Stimulated activated CD4-positive, alpha-beta T cell treated with anti-CD3 and anti-CD28 coated beads, TNF-alpha, amount 100 ng/mL, for 24 hours (primary cell): ENCODE data around the gene HOPX.
A peak's percentile ranks its signal among the peaks of the same experiment; 100 is the strongest.
"Not testable (repeated sequence)": the region's sequence is repeated elsewhere in the genome, so short reads cannot be mapped to it uniquely, and the experiment has no call there.

Source experiments
- DNase-seq, 3 experiments: peaks; one replicate each; pipeline ENCODE4 v3.0.0-alpha.2; 2020; ENCODE audit warnings: low read depth in 3 of 3

HOPX gene

DNA sequence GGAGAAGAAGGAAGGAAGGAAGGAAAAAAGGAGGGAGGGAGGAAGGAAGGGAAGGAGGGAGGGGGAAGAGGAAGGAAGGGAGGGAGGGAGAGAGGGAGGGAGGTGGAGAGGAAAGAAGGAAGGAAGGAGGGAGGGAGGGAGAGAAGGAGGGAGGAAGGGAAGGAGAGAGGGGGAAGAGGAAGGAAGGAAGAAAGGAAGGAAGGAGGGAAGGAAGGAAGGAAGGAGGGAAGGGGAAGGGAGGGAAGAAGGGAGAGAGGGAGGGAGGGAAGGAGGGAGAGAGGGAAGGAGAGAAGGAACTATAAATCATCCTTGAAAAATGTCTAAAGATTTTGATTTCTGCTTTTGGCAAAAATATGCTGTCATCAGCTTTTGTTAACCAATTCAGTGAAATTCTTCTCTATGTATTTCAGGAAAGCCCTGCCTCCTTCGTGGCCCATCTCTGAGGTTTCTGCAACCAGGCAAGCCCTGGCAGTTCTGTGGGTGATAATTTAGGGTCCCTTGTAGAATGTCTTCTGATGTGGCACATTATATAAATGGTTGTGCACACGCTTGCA lies 7.1 kb upstream of the HOPX start:
- no peak for DNase-seq

DNA sequence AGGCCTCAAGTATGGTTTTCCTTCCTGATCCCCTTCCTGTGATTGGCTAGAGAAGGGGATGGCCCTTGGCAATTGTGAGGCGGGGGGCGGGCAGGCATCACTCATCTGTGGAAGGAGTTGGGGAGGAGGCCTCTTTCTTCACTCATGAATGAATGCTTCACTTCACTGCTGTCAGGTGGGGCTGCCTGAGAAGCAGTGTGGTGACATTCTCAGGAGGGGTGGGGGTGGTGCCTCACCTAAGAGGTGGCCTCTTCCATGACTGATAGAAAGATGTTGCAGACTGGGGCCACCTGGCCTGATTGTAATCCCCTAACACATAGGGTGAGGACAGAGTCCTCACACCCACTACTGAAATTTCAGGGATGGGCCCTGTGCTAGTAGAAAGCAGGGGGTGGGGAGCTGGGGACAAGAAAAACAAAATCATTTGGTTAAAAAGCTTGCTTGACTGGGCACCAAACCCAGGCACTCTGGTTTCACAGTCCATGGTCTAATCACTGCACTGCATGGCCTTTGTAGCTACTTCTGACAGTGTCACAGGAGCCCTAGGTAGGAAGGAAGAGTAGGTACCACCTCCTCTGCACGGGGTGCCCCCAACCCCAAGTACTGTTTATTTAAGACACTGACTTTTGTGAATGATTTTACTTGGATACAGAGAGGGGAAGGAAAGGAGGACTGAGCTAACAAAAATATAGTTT lies 5.6 kb upstream of the HOPX start:
- DNase-seq = no peak

DNA sequence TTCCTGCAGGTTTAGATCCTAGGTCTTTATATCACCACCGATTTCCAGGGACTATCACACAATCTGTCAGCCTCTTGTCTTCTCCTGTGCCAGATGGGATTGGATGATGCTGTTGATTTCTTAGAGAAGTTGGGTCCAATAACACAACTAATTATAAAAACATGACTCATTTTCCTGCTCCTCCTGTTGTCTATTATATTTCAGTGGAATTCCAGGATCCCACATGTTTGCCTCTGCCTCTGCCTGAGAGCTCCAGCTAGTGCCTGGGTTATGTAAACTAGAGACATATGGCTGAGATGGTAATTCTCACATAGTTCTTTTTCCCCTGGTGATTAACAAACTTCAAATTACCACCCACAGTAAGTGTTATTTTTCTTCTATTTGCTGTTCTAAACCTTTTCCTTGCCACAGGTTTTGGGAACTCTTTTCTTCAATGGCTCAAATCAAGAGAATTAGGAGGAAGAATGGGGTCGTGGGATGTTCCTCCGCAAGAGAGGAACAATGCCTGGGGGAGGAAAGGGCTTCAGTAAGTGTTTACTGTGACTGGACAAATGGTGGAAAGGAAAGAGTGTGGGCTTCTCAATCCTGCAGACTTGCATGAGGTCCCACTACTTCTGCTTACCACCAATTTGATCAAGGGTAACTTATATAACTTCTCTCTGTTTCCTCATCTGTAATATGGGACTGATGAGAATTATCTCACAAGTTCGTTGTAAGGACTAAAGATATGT lies 3.4 kb upstream of the HOPX start:
- no peak for DNase-seq

DNA sequence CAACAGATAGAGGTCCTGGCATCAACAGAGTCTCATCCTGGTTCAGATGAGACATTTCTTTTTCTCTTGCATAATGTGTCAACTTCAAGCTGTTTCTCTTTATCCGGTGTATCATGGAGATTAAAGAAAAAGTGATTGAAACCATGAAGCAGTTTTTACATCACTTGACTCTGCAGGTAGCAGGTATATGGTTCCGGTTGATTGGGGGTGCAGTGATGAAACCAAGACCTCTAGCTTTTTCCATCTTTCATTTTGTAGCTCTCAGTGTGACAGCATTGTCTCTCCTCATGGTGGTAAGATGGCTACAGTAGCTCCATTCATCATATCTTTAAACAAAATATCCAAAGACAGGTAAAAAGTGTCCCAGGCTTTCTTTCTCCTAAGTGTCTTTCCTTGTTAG lies 2.4 kb upstream of the HOPX start:
- DNase-seq = no peak

DNA sequence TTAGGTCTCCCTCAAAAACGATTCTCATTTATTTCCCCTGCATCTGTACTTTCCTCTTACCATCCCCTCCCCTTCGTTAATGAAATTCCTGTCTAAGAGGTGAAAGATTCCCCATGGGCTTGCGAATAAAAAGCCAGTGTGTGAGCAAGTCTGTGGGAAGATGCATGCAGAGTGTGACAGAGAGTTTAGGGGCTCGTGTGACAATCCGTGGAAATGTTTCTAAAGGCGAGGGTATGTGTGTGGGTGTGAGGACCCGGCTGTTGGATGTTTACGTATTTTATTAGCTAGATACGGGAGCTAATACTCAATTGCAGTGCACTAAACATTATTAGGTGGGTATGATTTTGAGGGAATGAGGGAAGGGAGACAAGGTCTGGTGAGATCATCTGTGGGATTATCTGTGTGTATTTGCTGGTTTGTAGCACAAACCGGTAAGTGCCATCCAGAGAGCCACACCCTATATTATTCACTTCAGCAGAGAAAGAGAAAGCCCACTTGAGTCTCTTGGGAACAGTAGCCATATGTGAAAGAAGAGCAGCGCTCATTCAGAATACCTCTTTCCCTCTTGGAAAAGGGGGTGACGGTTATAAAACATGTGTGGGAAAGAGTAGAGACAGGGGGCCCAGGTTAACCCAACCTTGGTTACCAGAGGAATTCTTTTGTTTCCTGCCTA lies 893 bp upstream of the HOPX start:
- DNase-seq = no peak

DNA sequence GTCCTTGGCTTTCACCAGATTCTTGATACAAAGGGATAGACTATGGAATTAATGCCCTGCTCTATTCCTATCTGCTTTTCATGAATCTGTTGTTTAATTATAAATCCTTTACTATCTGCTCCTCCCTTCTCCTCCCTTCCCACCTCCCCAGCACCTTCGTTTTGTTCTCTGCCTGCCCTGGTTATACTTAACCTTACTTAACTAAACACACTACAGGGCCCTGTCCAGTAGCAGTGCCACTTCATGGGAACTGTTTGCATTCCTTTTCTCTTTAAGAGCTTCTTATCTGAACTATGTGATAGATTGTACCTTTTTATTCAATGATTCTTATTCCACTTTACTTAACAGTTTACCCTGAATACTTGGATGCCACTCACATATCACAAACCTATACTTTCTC lies 830 bp downstream of the HOPX start:
- DNase-seq = no peak

DNA sequence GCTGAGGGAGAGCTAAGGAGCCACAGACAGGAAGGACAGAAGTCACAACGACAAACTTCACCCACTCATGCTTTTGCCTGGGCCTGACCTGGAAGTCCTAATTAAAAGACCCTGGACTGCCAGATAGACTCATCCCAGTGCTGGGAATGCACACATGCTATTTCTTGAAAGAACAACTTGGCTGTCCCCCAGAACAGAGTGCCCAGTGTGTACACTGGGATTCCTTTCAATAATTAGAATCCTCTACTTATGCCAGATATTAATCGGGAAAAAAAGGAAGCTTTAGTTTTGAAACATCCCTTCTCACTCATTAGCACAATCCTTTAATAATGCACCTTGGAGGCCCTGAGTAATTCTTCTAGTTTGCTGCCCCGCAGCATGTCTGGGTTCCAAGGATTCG lies 3.4 kb downstream of the HOPX start:
- DNase-seq = no peak

DNA sequence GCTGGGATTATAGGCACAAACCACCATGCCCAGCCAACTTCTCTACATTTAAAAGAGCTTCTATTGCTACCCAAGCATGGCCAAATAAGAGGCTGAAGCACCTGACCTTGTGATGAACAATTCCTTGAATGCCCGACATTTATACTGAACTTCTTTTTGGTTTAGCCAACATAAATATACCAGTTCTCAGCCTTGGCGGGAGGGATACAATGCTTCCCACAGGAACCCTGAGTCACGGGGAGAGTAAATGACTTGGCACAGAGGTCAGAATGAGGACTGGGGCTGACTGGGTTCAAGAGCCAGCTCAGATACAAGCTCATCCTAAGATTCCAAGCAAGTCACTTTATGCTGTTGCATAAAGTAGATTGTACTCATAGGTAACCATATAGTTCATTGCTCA lies 6.1 kb downstream of the HOPX start:
- no peak for DNase-seq

DNA sequence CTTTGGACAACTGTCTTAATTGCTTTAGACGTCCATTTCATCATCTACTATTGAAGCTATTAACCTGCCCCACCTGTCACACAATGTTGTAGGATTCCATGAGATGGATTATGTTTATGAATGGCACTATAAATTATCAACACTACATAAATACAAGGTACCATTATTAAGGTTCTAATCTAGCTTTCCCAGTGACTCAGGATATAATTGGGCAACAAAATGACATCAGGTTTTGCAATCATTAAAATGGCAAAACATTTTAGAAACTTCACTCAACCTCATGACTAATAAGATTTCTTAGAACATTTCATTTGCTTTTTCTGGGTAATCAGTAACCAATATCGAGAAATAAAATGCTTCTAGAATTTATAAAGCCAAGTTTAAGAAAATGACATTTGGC lies 9.2 kb downstream of the HOPX start:
- no peak for DNase-seq

DNA sequence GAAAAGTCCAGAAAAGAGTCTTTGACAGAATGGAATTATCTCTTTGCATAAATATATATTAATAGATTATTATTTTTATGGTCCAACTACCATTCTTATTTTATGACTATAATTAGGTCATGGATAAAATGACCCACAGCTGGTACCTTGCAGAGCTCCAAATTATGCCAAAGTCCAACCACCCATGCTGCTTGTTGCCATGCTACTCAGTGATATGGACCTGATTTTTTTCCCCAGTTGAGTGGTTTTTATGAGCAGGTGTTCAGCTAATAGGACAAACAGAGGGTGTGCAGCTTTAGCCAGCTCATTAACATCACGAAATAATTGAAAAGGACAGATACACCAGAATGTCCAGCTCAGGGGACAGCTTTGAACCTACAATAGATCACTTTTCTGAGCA lies 9.7 kb downstream of the HOPX start:
- no peak for DNase-seq

DNA sequence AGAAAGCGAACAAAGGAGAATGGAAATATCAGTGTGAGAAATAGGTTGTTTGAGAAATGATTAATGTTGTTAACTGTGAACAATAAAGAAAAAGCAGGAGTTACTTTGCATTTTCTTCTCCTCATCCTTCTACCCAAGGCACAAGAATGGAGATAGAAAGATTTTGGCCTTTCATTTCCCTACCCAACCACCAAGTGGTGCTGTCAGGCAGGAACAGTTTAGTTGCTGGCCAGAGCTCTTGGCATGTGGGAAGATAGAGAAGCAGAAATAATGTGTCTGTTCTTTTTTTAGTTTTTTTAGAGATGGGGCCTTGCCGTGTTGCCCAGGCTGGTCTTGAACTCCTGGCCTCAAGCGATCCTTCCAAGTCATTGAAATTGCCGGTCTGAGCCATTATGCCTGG lies 12.8 kb downstream of the HOPX start:
- DNase-seq = no peak

DNA sequence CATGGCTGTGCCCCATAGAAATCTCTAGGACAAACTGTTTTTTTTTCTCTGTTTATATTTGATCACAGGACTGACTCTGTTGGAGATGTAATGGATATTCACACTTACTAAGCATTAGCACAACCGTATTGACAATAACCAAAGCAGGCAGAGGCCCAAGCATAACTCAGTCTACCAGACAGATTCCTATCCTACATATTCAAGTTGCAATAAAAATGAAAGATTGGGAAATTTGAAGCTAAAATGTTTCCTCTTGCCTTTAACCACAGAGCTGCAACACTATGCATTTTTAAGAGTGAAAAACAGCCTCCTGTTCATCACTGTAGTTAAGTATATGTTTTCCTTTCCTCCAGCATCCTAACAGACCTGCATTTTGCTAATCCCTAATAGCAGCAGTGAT lies 13.7 kb downstream of the HOPX start:
- DNase-seq = not testable (repeated sequence)

DNA sequence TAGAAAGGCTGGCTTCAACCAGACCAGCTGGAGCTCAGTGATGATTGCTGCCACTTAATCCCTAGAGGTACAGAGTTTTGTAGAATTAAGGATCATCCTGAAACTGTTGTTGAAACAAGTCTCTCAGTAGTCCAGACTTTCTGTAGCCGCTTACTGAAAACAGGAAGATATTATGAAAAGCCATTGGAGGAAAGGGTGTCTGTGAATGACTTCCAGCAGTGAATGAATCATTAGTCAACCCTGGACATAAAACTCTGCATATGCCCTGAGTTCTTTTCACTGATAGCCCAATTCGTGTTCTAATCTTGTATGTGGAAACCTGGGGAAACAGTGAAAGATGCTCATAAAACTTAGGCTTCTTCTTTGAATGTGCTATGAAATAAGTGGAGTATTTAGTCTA lies 14.8 kb downstream of the HOPX start:
- no peak for DNase-seq

DNA sequence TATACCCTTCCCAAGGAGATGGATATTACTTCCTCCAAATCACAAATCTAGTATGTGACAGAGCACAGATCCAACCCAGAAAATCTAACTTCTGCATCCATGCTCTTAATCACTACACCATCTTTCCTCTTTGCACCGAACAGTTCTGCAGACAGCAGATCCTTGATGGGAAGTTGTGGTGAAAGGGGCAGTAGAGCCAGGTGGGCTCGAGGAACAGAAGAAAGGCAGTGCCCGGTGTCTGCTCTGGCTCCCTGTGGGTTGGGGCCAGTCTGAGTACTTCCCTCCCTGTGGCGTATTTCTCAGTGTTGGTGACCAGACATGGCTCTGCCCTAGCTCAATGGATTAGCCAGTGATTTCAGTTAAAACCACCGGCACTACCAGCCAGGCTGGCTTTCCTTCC lies 15.3 kb downstream of the HOPX start:
- DNase-seq = no peak

DNA sequence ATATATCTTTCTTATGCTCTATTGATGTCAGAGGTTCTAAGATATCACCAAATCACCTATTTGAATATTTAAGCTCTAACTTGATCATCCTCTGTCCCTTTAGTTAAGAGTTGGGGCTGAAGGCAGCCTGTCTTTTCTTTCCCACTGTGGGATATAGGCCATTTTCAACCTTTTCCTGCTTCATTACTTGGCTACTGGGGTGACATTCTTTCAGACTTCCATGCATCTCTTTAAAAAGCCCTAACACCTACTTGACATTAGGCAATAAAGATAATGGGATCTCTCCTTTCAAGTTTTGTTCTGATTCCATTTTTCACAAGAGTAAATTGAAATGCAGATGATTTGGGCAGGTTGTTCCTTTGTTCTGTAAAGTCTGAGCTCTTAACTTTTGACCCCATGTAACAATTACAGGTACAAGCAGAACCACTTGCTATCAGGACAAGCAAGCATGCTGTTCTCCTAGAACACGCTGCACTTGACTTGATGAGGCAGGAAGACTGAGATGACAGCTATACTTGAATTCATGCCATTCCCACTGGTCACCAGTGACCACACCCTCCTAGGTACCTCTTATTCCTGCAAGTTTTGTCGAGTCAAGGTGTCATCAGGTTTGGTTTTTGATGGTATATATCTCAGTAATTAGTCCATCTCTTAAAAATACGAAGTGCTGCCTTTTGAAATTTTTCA lies 18.2 kb downstream of the HOPX start:
- no peak for DNase-seq

DNA sequence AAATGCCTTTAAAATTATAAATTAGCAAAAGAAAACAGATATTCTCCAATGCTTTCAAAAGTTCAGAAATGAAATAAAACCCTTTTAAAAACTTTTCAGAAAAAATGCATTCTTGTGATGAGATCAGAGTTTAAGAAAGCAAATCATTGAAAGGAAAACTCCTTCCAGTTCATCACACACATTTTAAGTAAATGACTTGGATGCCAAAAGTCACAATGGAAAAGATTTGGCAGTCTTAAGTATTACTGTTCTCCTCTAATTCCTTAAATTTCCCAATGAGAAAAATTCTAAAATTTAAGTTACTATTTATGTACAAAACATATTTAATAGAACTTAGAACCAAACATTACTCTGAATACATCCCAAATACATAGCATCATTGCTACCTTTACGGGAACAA lies 21.1 kb downstream of the HOPX start:
- DNase-seq = no peak

DNA sequence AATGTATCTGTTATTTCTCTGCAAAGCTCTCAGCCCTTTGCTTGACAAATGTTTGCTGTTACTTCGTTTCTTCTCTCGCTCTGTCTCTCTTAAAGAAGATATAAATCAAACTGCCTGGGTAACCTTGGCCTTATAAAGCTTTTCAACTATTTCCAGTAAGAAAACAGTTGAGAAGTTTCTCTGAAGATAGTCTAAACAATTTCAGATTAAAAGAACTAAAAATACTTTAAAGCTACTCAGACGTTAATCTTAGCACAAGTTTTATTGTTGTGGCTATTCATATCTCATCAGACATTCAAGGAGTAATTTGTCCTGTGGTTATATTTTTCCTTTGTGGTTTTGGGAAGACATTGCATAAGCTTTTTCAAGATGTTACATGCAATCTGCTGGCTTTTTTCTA lies 22.6 kb downstream of the HOPX start:
- no peak for DNase-seq

DNA sequence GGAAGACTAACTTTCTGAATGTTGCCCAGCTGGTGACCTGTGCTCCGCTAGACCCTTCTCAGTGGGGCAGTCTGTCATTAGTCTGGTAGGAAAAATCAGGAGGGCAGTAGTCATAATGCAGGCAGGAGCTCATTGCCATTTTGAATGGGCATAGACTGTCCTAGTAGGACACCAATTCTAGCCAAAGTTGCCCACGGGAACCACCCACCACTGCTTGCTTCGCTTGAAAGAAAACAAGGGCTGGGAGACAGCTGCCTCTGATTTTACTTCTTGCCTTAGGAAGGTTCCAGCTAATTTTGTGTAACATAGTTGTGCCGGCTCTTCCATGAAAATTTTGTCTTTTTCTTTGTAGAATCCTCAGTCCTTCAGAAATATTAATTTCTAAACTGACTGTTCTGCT lies 23.3 kb downstream of the HOPX start:
- no peak for DNase-seq

DNA sequence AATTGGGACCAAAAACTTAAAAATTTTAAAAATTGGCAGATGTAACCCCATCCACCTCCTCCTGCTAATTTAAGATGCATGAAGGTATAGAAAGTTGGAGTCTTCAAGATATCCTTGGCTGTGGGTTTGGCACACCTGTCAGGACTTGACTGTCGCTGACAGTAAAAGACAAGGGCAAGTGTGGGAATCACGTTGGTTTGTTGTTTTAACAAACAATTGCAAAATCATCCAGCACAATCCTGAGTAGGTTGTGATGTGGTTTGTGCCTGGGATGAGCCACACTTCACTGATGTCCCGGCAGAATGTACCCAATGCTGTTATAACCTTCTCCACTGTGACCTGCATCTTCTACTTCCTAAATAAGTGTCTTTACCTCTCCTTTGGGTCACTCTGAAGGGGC lies 24.0 kb downstream of the HOPX start:
- DNase-seq = no peak

DNA sequence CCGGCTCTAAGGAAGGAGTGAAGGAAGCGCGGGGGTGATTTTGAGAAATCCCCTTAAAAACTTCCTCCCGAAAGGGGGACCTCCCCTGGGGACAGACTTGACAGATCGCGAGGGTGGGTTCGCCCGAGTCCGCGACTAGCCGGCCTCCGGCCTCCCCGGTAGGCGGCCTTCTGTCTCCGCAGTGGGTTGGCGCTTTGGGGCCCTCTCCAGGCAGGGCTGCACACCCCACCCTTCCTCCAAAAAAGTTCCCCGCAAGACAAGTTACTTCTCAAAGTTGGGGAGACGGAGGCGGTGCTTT lies 24.8 kb downstream of the HOPX start:
- DNase-seq = peak in 1 of 3 experiments; percentile 46

DNA sequence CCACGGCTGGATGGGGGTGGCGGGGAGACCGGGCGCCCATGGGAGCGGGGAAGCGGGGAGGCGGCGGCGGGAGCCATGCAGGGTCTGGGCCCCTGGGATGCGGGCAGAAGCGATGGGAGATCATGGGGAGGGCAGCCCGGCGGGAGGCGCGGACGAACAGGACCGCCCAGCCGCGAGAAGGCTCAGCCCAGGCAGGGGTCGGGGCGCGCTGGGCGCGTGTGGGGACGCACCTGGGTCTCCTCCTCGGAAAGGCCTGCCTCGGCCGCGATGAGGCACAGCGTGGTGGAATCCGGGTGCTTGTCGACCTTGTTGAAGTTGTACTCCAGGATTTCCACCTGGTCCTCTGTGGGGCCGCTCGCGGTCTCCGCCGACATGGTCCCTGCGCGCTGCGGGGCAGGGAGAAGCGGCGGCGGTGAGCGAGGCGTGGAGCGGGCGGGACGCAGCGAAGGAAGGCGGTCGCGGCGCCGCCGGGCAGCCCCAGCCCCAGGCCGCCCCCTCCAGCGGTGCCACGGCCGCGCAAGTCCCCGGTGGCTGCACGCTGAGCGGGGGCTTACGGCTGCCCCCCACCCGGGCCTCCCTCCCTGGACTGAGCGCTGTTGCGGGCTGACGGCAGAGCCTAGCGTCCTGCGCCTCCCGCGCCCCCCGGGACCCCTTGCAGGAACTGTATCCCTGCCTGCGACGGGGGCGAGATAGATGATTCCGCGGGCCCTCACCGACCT lies 25.3 kb downstream of the HOPX start:
- peak in 1 of 3 experiments; percentile 16 for DNase-seq

DNA sequence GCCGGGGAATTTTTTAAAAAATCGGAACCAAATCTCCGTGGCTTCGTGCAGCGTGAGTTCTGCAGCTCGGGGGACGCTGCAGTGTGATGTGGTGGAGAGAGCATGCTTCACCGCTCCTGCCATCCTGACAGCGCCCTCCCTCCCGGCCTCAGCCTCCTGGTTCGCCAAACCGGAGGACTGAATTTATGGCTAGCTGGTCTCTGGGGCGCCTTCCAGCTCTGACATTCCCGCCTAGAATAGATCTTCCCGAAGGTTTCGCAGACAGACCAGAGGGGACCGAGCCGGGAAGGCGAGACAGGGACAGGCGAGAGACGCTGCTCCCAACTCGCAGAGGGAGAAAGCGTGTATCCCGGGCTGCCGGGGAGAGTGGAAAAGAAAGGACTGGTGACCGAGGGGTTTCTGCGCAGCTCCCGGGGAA lies 25.9 kb downstream of the HOPX start:
- DNase-seq = peak in 1 of 3 experiments; percentile 17
